ENCODE results near the gene C1orf56. TPM values are rescaled to one million over a fixed set of nuclear protein-coding genes. Genes with fewer than 3 reads are reported as not detected.

C1orf56 gene
- total RNA-seq, 1 donor from 2014 or later, result 1.4 TPM

GRCh38 chr1:151024540-151025146, 22.9 kb upstream of the C1orf56 start:
- peak; percentile 29 for DNase-seq (ENCODE audit: low read depth, low spot score)

GRCh38 chr1:151026460-151026859, 21.1 kb upstream of the C1orf56 start:
- no peak for DNase-seq (ENCODE audit: low read depth, low spot score)

GRCh38 chr1:151032164-151032563, 15.4 kb upstream of the C1orf56 start:
- DNase-seq (ENCODE audit: low read depth, low spot score), result no peak

GRCh38 chr1:151035167-151035566, 12.4 kb upstream of the C1orf56 start:
- DNase-seq (ENCODE audit: low read depth, low spot score), result no peak

GRCh38 chr1:151036356-151036755, 11.2 kb upstream of the C1orf56 start, which contains the start of gene BNIPL:
Gene BNIPL, plus strand, starts transcription at chr1:151036586. Its CDS starts 140 bp downstream, at chr1:151036726.
- no peak for DNase-seq (ENCODE audit: low read depth, low spot score)

GRCh38 chr1:151037032-151037431, 10.5 kb upstream of the C1orf56 start:
- DNase-seq (ENCODE audit: low read depth, low spot score), result no peak

GRCh38 chr1:151039521-151039920, 8.0 kb upstream of the C1orf56 start:
- DNase-seq (ENCODE audit: low read depth, low spot score), result no peak

GRCh38 chr1:151043163-151043562, 4.4 kb upstream of the C1orf56 start:
- no peak for DNase-seq (ENCODE audit: low read depth, low spot score)

GRCh38 chr1:151047925-151048644, 534 bp downstream of the C1orf56 start:
- DNase-seq (ENCODE audit: low read depth, low spot score), result no peak

- no peak for DNase-seq (ENCODE audit: low read depth, low spot score)
Measured at GRCh38 chr1:151048645-151049032, 1.1 kb downstream of the C1orf56 start.

- DNase-seq (ENCODE audit: low read depth, low spot score), result no peak
Measured at GRCh38 chr1:151049458-151049857, 1.9 kb downstream of the C1orf56 start.

GRCh38 chr1:151050051-151050688, 2.6 kb downstream of the C1orf56 start:
- DNase-seq (ENCODE audit: low read depth, low spot score), result no peak

- no peak for DNase-seq (ENCODE audit: low read depth, low spot score)
Measured at GRCh38 chr1:151051356-151052009, 3.9 kb downstream of the C1orf56 start.

- no peak for DNase-seq (ENCODE audit: low read depth, low spot score)
Measured at GRCh38 chr1:151054971-151055547, 7.5 kb downstream of the C1orf56 start.

GRCh38 chr1:151055581-151055980, 8.0 kb downstream of the C1orf56 start:
- DNase-seq (ENCODE audit: low read depth, low spot score), result no peak

GRCh38 chr1:151056149-151056548, 8.6 kb downstream of the C1orf56 start:
- DNase-seq (ENCODE audit: low read depth, low spot score), result no peak

- DNase-seq (ENCODE audit: low read depth, low spot score), result no peak
Measured at GRCh38 chr1:151058692-151059091, 11.1 kb downstream of the C1orf56 start.

GRCh38 chr1:151059109-151060006, 11.8 kb downstream of the C1orf56 start, which contains the start of gene CDC42SE1:
Gene CDC42SE1, minus strand, starts transcription at chr1:151059622. Its CDS starts 3,892 bp downstream, at chr1:151055730.
- no peak for DNase-seq (ENCODE audit: low read depth, low spot score)

GRCh38 chr1:151060007-151060656, 12.6 kb downstream of the C1orf56 start, which contains the start of gene MLLT11:
Gene MLLT11, plus strand, starts transcription at chr1:151060397. Its CDS starts 6,828 bp downstream, at chr1:151067225.
- DNase-seq (ENCODE audit: low read depth, low spot score), result no peak

Measured in pulmonary artery endothelial cell (primary cell).